Thyroid gland (tissue), 4 donors: Measurements from ENCODE around the gene CDHR4.

ENCODE experiments used
- POLR2A ChIP-seq, 2 donors: fragments of 450-650 bp; IDR thresholded peaks; one replicate each; pipeline ENCODE4 v1.6.1; 2017; ENCODE audit warnings: antibody characterized with exemption in 2 of 2, mild to moderate bottlenecking in 2 of 2, moderate library complexity in 1 of 2
- TF ChIP-seq, protein P1 (sequence below), 6 experiments: fragments of 200-600 bp in 3 of 6; fragments of 450-650 bp in 3 of 6; sonication (generic) in 3 of 6; IDR thresholded peaks; one replicate each; pipeline ENCODE4 v1.5.1; 2016 to 2019; ENCODE audit warnings: antibody characterized with exemption in 6 of 6, mild to moderate bottlenecking in 2 of 6, inconsistent platforms in 1 of 6, moderate library complexity in 1 of 6

DNA sequence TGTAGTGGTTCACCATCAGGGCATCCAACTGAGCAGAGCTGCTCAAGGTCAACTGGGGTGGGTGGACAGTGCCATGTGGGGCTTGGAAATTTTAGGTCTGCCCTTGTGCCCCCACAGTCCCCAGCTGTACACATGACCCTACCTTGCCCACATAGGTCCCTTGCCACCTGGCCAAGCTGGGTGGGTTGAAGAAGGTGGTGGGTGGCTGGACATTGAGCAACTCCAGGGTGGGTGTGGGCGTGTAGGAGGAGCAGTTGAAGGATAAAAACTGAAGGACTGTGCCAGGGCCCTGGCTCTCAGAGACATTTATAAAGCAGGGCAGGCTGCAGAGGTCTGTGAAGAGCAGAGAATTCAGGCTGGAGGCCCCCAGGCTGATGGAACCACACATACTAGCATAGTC lies 568 bp downstream of the CDHR4 start:
- TF ChIP-seq, protein P1, sequence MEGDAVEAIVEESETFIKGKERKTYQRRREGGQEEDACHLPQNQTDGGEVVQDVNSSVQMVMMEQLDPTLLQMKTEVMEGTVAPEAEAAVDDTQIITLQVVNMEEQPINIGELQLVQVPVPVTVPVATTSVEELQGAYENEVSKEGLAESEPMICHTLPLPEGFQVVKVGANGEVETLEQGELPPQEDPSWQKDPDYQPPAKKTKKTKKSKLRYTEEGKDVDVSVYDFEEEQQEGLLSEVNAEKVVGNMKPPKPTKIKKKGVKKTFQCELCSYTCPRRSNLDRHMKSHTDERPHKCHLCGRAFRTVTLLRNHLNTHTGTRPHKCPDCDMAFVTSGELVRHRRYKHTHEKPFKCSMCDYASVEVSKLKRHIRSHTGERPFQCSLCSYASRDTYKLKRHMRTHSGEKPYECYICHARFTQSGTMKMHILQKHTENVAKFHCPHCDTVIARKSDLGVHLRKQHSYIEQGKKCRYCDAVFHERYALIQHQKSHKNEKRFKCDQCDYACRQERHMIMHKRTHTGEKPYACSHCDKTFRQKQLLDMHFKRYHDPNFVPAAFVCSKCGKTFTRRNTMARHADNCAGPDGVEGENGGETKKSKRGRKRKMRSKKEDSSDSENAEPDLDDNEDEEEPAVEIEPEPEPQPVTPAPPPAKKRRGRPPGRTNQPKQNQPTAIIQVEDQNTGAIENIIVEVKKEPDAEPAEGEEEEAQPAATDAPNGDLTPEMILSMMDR (IDR thresholded peaks at IDR 0.05): no peak
- TF ChIP-seq POLR2A (IDR thresholded peaks at IDR 0.05): no peak
